Heart left ventricle (tissue), 16 donors: ENCODE measurements around the gene DUT. TPM values are rescaled to one million over a fixed set of nuclear protein-coding genes. Genes with fewer than 3 reads are reported as not detected.

Experiments used
- ATAC-seq, 4 donors: fragments of 200-7000 bp; cut with Tn5 transposase; one replicate each; pipeline ENCODE4 v1.9.1; 2020 to 2022; ENCODE audit warnings: moderate library complexity in 4 of 4, mild to moderate bottlenecking in 3 of 4, moderate number of reproducible peaks in 1 of 4
- DNase-seq, 5 donors: peaks; one replicate each; pipeline ENCODE4 v3.0.0-alpha.2; 2020
- H3K27ac ChIP-seq, 12 donors: fragments of 200-600 bp; sonication (generic) in 4 of 12; one replicate each; pipeline versions ENCODE4 v1.5.0 to v1.8.0; 2016 to 2022; ENCODE audit warnings: mild to moderate bottlenecking in 2 of 12
- H3K27me3 ChIP-seq, 9 donors: fragments of 200-600 bp; sonication (generic) in 2 of 9; one replicate each; pipeline versions ENCODE4 v1.5.1 to v1.8.0; 2016 to 2022; ENCODE audit warnings: mild to moderate bottlenecking in 3 of 9
- H3K36me3 ChIP-seq, 9 donors: fragments of 200-600 bp; sonication (generic) in 2 of 9; one replicate each; pipeline versions ENCODE4 v1.5.0 to v1.8.0; 2018 to 2022; ENCODE audit warnings: mild to moderate bottlenecking in 2 of 9
- H3K4me1 ChIP-seq, 12 donors: fragments of 200-600 bp; sonication (generic) in 4 of 12; one replicate each; pipeline versions ENCODE4 v1.5.0 to v1.8.0; 2016 to 2022; ENCODE audit warnings: mild to moderate bottlenecking in 3 of 12
- H3K4me3 ChIP-seq, 12 donors: fragments of 200-600 bp; sonication (generic) in 4 of 12; one replicate each; pipeline versions ENCODE4 v1.5.0 to v1.8.0; 2017 to 2022; ENCODE audit warnings: mild to moderate bottlenecking in 9 of 12, moderate library complexity in 4 of 12
- H3K9me3 ChIP-seq, 12 donors: fragments of 200-600 bp; sonication (generic) in 4 of 12; one replicate each; pipeline versions ENCODE4 v1.5.0 to v1.8.0; 2016 to 2022; ENCODE audit warnings: mild to moderate bottlenecking in 1 of 12
- CTCF ChIP-seq, 12 donors: fragments of 200-600 bp; sonication (generic) in 4 of 12; IDR thresholded peaks; one replicate each; pipeline versions ENCODE4 v1.5.0 to v1.8.0; 2018 to 2022; ENCODE audit warnings: antibody characterized with exemption in 12 of 12, mild to moderate bottlenecking in 5 of 12
- POLR2A ChIP-seq, 2 donors: fragments of 450-650 bp; IDR thresholded peaks; one replicate each; pipeline ENCODE4 v1.6.1; 2017; ENCODE audit warnings: antibody characterized with exemption in 2 of 2, mild to moderate bottlenecking in 2 of 2, moderate library complexity in 2 of 2
- WGBS, 4 donors: extraction: QIAGEN DNeasy Blood & Tissue Kit in 2 of 4; methylation state at CpG; one replicate each; pipeline versions ENCODE4 v1.1.5 to v1.1.7; 2013 to 2018; 5-methylcytosine and 5-hydroxymethylcytosine counted together
- intact Hi-C, 10 donors: fragments of 100-400 bp; cut with DNase I; formaldehyde crosslinking; loops; one replicate each; pipeline versions ENCODE4 v1.11.1 to v1.14.2; 2022
- polyA plus RNA-seq, 2 donors: library from polyadenylated mRNA; stranded (reverse); fragments of 200-250 nt; gene quantifications; one replicate each; pipeline ENCODE4 v1.2.3, GENCODE V29; 2013
- total RNA-seq, 9 donors: library from RNA; depleted of rRNA in 2 of 9; stranded (reverse); fragments of >200 nt in 2 of 9; fragmentation: NEBNext Ultra II Directional in 3 of 9; extraction: Animal tissue kit (Norgen Biotek cat#: 25700) in 3 of 9; gene quantifications; one replicate each; pipeline versions ENCODE4 v1.1.0 to v1.2.4, GENCODE V29; 2016 to 2023
- donor health status: ischemic (EF 13 %, LVEDD 7.1; RV severe dilation, severe dysfunction).
- donor health status: healthy with polysubstance abuse.
- donor health status: DM: no; HTN: yes; CAD: no.
- donor health status: DM: no; HTN: no; CAD: no.
- donor health status: ischemic (EF 25% LVEDD 6.9; RV normal size, moderate dysfunction).
- donor health status: ischemic (EF 25% LVEDD 5.7; RV mildly dilated, moderate dysfunction).
- donor health status: healthy.
- donor health status: DM: yes; HTN: yes; CAD: no.
- donor health status: ischemic (EF 35%, LVEDD 5.7; RV mildly dilated, moderate dysfunction).
- donor health status: nonischemic (EF 11% LVEDD 7.7; RV severe dilation, severe dysfunction).
- donor health status: DM: yes; HTN: yes; CAD: no.
- donor health status: PGD.
- donor health status: ischemic (EF 29% LVEDD 5.4; RV normal size, mild dysfunction).
- donor health status: nonischemic (EF 23%, LVEDD 6.1; RV moderate dilation, normal function).

DUT gene
- total and polyA plus RNA-seq, 11 donors: 44.0 to 79.9 (median 59.6) TPM

- ATAC-seq (peak in 3 of 4 donors; percentile 62 to 86 (median 70)), DNase-seq (no peak)
- no peak overlapping the region for H3K27ac ChIP-seq
- intact Hi-C loops: loop anchor here in 8 of 10 donors (2.0 to 10.0 kb wide), 7 partner anchors 169 to 1089 kb away; no protein-coding TSS in a partner anchor
- peaks cover 0 to 22% (median 0%) of the 10 kb centered on the region in 12 donors for H3K4me1 ChIP-seq
- TF ChIP-seq CTCF (IDR thresholded peaks at IDR 0.05): no peak
- TF ChIP-seq POLR2A (IDR thresholded peaks at IDR 0.05): no peak
- H3K4me3 ChIP-seq: no peak overlapping the region
- no peaks in the 10 kb centered on the region for H3K9me3 ChIP-seq
- 42 to 49% (median 42%) methylated on average over 6 of the region's 6 CpGs for WGBS, 4 donors
- H3K27me3 ChIP-seq: peaks cover 0 to 3% (median 0%) of the 10 kb centered on the region in 9 donors
- no peaks in the 10 kb centered on the region for H3K36me3 ChIP-seq
Measured at GRCh38 chr15:48283396-48284145, 47.7 kb upstream of the DUT start.

GRCh38 chr15:48285329-48286214, 45.7 kb upstream of the DUT start:
- H3K36me3 ChIP-seq: no peaks in the 10 kb centered on the region
- peak overlapping the region in 8 of 12 donors; percentile 5 to 31 (median 28) for H3K4me3 ChIP-seq
- peaks cover 0 to 3% (median 0%) of the 10 kb centered on the region in 9 donors for H3K27me3 ChIP-seq
- DNase-seq (peak in 3 of 5 donors; percentile 28 to 41 (median 38)), ATAC-seq (peak; percentile 45 to 80 (median 70))
- H3K9me3 ChIP-seq: no peaks in the 10 kb centered on the region
- WGBS, 4 donors: 24 to 27% (median 25%) methylated on average over 14 of the region's 14 CpGs
- TF ChIP-seq POLR2A (IDR thresholded peaks at IDR 0.05) (no peak), CTCF (IDR thresholded peaks at IDR 0.05) (peak; percentile 59 to 84 (median 72))
- H3K27ac ChIP-seq: no peak overlapping the region
- intact Hi-C loops: loop anchor here in 9 of 10 donors (2.0 to 10.0 kb wide), 7 partner anchors 171 to 1091 kb away; no protein-coding TSS in a partner anchor
- peaks cover 0 to 22% (median 0%) of the 10 kb centered on the region in 12 donors for H3K4me1 ChIP-seq

- H3K27ac ChIP-seq: no peak overlapping the region
- 83 to 94% (median 89%) methylated on average over 2 of the region's 2 CpGs for WGBS, 4 donors
- intact Hi-C loops: loop anchor here in 7 of 10 donors (5.0 to 10.0 kb wide), 5 partner anchors 175 to 1095 kb away; no protein-coding TSS in a partner anchor
- H3K4me1 ChIP-seq: peaks cover 0 to 6% (median 0%) of the 10 kb centered on the region in 12 donors
- H3K36me3 ChIP-seq: no peaks in the 10 kb centered on the region
- ATAC-seq: no peak
- no peaks in the 10 kb centered on the region for H3K27me3 ChIP-seq
- TF ChIP-seq CTCF (IDR thresholded peaks at IDR 0.05) (no peak), POLR2A (IDR thresholded peaks at IDR 0.05) (no peak)
- no peak for DNase-seq
- H3K4me3 ChIP-seq: no peak overlapping the region
- no peaks in the 10 kb centered on the region for H3K9me3 ChIP-seq
Measured at GRCh38 chr15:48289628-48290027, 41.6 kb upstream of the DUT start.

- ATAC-seq (no peak), DNase-seq (no peak)
- intact Hi-C loops: no loop called here
- Histone ChIP-seq H3K4me3 (no peak overlapping the region), H3K4me1 (no peaks in the 10 kb centered on the region), H3K27ac (no peak overlapping the region), H3K27me3 (no peaks in the 10 kb centered on the region), H3K36me3 (no peaks in the 10 kb centered on the region), H3K9me3 (no peaks in the 10 kb centered on the region)
- 82 to 99% (median 93%) methylated on average over 4 of the region's 4 CpGs for WGBS, 4 donors
- TF ChIP-seq POLR2A (IDR thresholded peaks at IDR 0.05) (no peak), CTCF (IDR thresholded peaks at IDR 0.05) (no peak)
Measured at GRCh38 chr15:48292458-48292857, 38.8 kb upstream of the DUT start.
